ENCODE data around the gene STEEP1.
"Not testable (repeated sequence)": the region's sequence is repeated elsewhere in the genome, so short reads cannot be mapped to it uniquely, and the experiment has no call there.

STEEP1 gene

GRCh38 chrX:119529345-119530276 lies 35.6 kb downstream of the STEEP1 start:
- H3K36me3 ChIP-seq (ENCODE audit: control insufficient read depth, insufficient read depth, low read length) = no peaks in the 10 kb centered on the region
- no peaks in the 10 kb centered on the region for H3K27me3 ChIP-seq (ENCODE audit: control insufficient read depth, insufficient read depth, low read length)
- H3K9me3 ChIP-seq (ENCODE audit: control insufficient read depth, insufficient read depth, low read depth, low read length) = no peaks in the 10 kb centered on the region; the same call in 1 of the 2 replicates
- H3K4me3 ChIP-seq (ENCODE audit: low read depth, low read length) = no peak overlapping the region
- no peak overlapping the region for H3K27ac ChIP-seq (ENCODE audit: low read depth, low read length)
- no peak overlapping the region for H3K9ac ChIP-seq (ENCODE audit: low read length)
- no peaks in the 10 kb centered on the region for H3K4me1 ChIP-seq (ENCODE audit: control insufficient read depth, insufficient read depth, low read length)

- no peaks in the 10 kb centered on the region for H3K27me3 ChIP-seq (ENCODE audit: control insufficient read depth, insufficient read depth, low read length)
Observed at GRCh38 chrX:119523664-119524184, 41.5 kb downstream of the STEEP1 start.

GRCh38 chrX:119521246-119521645 lies 44.0 kb downstream of the STEEP1 start:
- Histone ChIP-seq H3K27me3 (ENCODE audit: control insufficient read depth, insufficient read depth, low read length) (no peaks in the 10 kb centered on the region), H3K27ac (ENCODE audit: low read depth, low read length) (no peak overlapping the region), H3K9me3 (ENCODE audit: control insufficient read depth, insufficient read depth, low read depth, low read length) (peaks cover 6% of the 10 kb centered on the region; the same call in 1 of the 2 replicates), H3K9ac (ENCODE audit: low read length) (no peak overlapping the region), H3K36me3 (ENCODE audit: control insufficient read depth, insufficient read depth, low read length) (no peaks in the 10 kb centered on the region), H3K4me1 (ENCODE audit: control insufficient read depth, insufficient read depth, low read length) (no peaks in the 10 kb centered on the region), H3K4me3 (ENCODE audit: low read depth, low read length) (no peak overlapping the region)

More at GRCh38 chrX:119523664-119524184, 41.5 kb downstream of the STEEP1 start:
- Histone ChIP-seq H3K36me3 (ENCODE audit: control insufficient read depth, insufficient read depth, low read length) (no peaks in the 10 kb centered on the region), H3K4me3 (ENCODE audit: low read depth, low read length) (no peak overlapping the region), H3K4me1 (ENCODE audit: control insufficient read depth, insufficient read depth, low read length) (no peaks in the 10 kb centered on the region), H3K9ac (ENCODE audit: low read length) (no peak overlapping the region), H3K27ac (ENCODE audit: low read depth, low read length) (no peak overlapping the region), H3K9me3 (ENCODE audit: control insufficient read depth, insufficient read depth, low read depth, low read length) (peaks cover 5% of the 10 kb centered on the region; the same call in 1 of the 2 replicates)

DNA sequence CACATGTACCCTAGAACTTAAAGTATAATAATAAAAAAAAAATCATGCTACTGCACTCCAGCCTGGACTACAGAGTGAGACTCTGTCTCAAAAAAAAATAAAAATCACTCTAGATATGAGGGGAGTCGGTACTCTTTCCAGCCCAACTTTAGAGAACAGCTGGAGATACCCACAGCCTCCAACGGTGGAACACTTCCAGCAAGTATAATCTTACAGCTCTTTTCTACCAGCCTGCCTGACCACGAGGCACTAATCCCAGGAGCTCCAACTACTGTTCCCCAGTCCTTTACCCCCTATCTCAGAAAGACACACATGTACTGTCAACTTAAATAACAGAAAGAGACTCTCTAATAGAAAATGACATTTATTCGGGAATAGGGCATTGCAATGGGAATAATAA lies 46.8 kb downstream of the STEEP1 start:
- Histone ChIP-seq H3K9ac (ENCODE audit: low read length) (no peak overlapping the region), H3K27ac (ENCODE audit: low read depth, low read length) (no peak overlapping the region), H3K36me3 (ENCODE audit: control insufficient read depth, insufficient read depth, low read length) (no peaks in the 10 kb centered on the region), H3K9me3 (ENCODE audit: control insufficient read depth, insufficient read depth, low read depth, low read length) (peaks cover 5% of the 10 kb centered on the region; the same call in 1 of the 2 replicates), H3K27me3 (ENCODE audit: control insufficient read depth, insufficient read depth, low read length) (no peaks in the 10 kb centered on the region), H3K4me1 (ENCODE audit: control insufficient read depth, insufficient read depth, low read length) (no peaks in the 10 kb centered on the region), H3K4me3 (ENCODE audit: low read depth, low read length) (no peak overlapping the region)

DNA sequence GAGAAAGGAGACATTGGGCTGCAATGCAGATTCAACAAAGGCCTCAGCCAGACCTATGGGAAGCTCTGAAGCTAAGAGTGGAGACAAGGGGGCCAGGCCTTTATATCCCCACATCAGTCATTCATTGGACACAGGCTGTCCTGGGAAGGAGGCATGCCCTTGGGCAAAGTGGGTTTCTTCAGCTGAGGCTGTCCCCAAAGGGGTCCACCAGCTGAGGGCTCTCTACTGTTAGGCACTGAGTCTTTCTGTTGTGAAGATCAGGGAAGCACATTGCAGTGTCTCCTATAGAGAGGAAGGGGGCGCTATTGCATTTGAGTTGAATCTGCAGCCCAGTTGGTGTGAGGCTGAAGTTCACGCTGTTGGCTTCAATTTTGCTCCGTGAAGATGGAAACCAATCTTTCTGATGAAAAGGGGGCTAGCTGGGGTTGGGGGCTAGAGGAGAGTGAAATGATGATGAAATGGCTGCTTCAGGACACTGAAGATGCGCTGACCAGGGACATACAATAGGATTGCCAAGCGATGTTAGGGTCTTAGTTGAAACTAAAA lies 49.0 kb downstream of the STEEP1 start:
- H3K4me3 ChIP-seq (ENCODE audit: low read depth, low read length) = no peak overlapping the region
- H3K9ac ChIP-seq (ENCODE audit: low read length) = no peak overlapping the region
- H3K27me3 ChIP-seq (ENCODE audit: control insufficient read depth, insufficient read depth, low read length) = no peaks in the 10 kb centered on the region
- H3K4me1 ChIP-seq (ENCODE audit: control insufficient read depth, insufficient read depth, low read length) = no peaks in the 10 kb centered on the region
- H3K9me3 ChIP-seq (ENCODE audit: control insufficient read depth, insufficient read depth, low read depth, low read length) = peaks cover 5% of the 10 kb centered on the region; the same call in 1 of the 2 replicates
- H3K36me3 ChIP-seq (ENCODE audit: control insufficient read depth, insufficient read depth, low read length) = no peaks in the 10 kb centered on the region
- no peak overlapping the region for H3K27ac ChIP-seq (ENCODE audit: low read depth, low read length)

DNA sequence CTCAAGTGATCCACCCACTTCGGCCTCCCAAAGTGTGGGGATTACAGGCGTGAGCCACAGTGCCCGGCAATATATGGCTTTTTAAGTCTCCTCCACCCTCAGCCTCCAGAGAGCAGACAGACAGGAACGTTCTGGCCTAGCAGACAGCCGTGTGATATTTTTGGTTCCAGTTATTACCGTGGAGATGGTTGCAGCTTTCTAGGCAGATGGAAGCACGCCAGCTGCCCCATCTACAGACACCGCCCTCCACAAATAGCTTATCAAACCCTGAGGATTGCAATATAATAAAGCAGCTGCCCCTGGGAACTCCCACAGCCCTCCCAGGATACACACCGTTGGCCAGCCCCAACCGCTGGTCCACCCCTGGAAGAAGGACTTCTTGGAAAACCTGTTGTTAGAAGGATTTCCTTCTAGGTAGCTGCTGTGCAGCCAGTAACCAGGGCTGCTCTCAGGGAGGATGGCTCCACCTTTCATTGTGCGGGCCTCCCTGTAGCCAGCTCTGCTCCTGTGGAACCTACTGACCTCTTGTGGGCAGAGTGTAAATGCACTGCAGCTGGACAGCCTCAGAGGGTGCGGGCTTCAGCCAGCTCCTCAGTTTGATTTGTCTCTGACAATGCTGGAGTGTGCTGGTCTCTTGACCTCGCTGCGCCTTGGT lies 52.9 kb downstream of the STEEP1 start:
- H3K27ac ChIP-seq (ENCODE audit: low read depth, low read length) = no peak overlapping the region
- H3K9me3 ChIP-seq (ENCODE audit: control insufficient read depth, insufficient read depth, low read depth, low read length) = peaks cover 2% of the 10 kb centered on the region; the same call in 1 of the 2 replicates

DNA sequence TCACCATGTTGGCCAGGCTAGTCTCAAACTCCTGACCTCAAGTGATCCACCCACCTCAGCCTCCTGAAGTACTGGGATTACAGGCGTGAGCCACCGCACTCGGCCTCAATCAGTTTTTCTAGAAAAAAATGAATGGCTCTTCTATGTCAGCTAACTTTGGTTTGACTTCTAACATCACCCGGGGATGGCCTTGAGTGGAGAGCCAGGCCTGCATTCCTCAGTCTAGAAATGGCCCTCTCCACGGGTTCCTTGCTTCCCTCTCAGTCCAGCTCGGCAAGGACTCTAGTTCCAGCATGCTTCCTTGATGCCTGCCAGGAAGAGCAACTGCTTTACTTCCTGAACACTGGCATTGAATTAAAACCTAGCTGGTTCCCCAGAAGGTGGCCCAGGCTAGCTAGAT lies 58.0 kb downstream of the STEEP1 start:
- Histone ChIP-seq H3K4me3 (ENCODE audit: low read depth, low read length) (no peak overlapping the region), H3K27ac (ENCODE audit: low read depth, low read length) (no peak overlapping the region), H3K9me3 (ENCODE audit: control insufficient read depth, insufficient read depth, low read depth, low read length) (no peaks in the 10 kb centered on the region; the same call in 1 of the 2 replicates), H3K27me3 (ENCODE audit: control insufficient read depth, insufficient read depth, low read length) (no peaks in the 10 kb centered on the region), H3K9ac (ENCODE audit: low read length) (no peak overlapping the region), H3K36me3 (ENCODE audit: control insufficient read depth, insufficient read depth, low read length) (no peaks in the 10 kb centered on the region), H3K4me1 (ENCODE audit: control insufficient read depth, insufficient read depth, low read length) (peaks cover 10% of the 10 kb centered on the region; the same call in 1 of the 2 replicates)

More for the DNA sequence above, 52.9 kb downstream of the STEEP1 start:
- Histone ChIP-seq H3K4me1 (ENCODE audit: control insufficient read depth, insufficient read depth, low read length) (no peaks in the 10 kb centered on the region), H3K9ac (ENCODE audit: low read length) (no peak overlapping the region), H3K27me3 (ENCODE audit: control insufficient read depth, insufficient read depth, low read length) (no peaks in the 10 kb centered on the region), H3K4me3 (ENCODE audit: low read depth, low read length) (no peak overlapping the region), H3K36me3 (ENCODE audit: control insufficient read depth, insufficient read depth, low read length) (no peaks in the 10 kb centered on the region)

DNA sequence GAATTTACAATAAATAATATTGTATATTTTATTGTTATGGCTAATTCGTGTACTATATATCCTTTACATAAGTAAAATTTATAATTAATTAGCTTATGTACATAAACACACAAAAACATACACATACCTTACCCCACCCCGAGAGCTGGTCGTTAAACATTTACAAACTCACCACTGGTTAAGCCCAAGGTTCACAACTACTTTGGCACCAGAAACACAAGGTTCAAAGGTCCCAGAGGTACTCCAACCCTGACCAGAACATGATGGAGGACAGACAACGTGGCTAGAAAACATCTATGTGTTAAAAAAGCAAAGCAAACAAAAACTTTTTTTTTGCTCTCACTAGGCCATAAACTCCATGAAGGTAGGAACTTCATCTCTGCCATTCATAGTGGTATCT lies 59.3 kb downstream of the STEEP1 start:
- H3K27ac ChIP-seq (ENCODE audit: low read depth, low read length) = no peak overlapping the region
- no peaks in the 10 kb centered on the region for H3K27me3 ChIP-seq (ENCODE audit: control insufficient read depth, insufficient read depth, low read length)
- H3K9ac ChIP-seq (ENCODE audit: low read length) = no peak overlapping the region
- no peaks in the 10 kb centered on the region for H3K36me3 ChIP-seq (ENCODE audit: control insufficient read depth, insufficient read depth, low read length)
- H3K9me3 ChIP-seq (ENCODE audit: control insufficient read depth, insufficient read depth, low read depth, low read length) = peaks cover 2% of the 10 kb centered on the region; the same call in 1 of the 2 replicates
- no peak overlapping the region for H3K4me3 ChIP-seq (ENCODE audit: low read depth, low read length)
- peaks cover 10% of the 10 kb centered on the region; the same call in 1 of the 2 replicates for H3K4me1 ChIP-seq (ENCODE audit: control insufficient read depth, insufficient read depth, low read length)

DNA sequence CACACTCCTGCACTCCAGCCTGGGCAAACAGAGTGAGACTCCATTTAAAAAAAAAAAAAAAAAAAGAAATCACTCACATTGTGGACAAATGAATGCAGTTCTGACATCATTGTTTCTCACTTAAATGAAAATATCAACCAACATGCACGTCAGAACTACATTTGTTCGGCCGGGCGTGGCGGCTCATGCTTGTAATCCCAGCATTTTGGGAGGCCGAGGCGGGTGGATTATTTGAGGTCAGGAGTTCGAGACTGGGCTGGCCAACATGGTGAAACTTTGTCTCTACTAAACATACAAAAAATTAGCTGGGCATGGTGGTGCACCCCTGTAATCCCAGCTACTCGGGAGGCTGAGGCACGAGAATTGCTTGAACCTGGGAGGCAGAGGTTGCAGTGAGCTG lies 60.1 kb downstream of the STEEP1 start:
- H3K4me1 ChIP-seq (ENCODE audit: control insufficient read depth, insufficient read depth, low read length) = peaks cover 10% of the 10 kb centered on the region; the same call in 1 of the 2 replicates
- not testable (repeated sequence) for H3K27ac ChIP-seq (ENCODE audit: low read depth, low read length); H3K4me3 ChIP-seq (ENCODE audit: low read depth, low read length); H3K27me3 ChIP-seq (ENCODE audit: control insufficient read depth, insufficient read depth, low read length); H3K9ac ChIP-seq (ENCODE audit: low read length); H3K36me3 ChIP-seq (ENCODE audit: control insufficient read depth, insufficient read depth, low read length); H3K9me3 ChIP-seq (ENCODE audit: control insufficient read depth, insufficient read depth, low read depth, low read length)

DNA sequence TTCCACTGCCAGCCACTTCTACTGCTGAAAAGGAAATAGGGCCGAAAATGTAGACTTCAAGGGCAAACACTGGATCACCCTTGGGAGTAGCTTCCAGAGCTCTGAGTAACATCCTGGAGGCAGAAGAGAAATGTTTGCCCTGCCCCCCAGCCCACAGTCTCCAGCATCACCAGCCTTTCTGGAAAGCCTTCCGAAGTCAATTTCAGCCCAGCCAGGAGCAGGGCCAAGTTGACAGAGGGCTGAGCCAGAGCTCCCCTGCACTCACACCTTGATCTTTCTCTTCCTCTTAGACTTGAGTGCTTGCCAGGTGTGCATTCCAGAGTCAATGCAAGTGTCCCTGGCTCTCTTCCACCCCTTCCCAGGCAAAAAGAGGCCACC lies 61.7 kb downstream of the STEEP1 start:
- H3K4me3 ChIP-seq (ENCODE audit: low read depth, low read length) = no peak overlapping the region
- no peaks in the 10 kb centered on the region for H3K36me3 ChIP-seq (ENCODE audit: control insufficient read depth, insufficient read depth, low read length)
- no peak overlapping the region for H3K27ac ChIP-seq (ENCODE audit: low read depth, low read length)
- H3K9me3 ChIP-seq (ENCODE audit: control insufficient read depth, insufficient read depth, low read depth, low read length) = peaks cover 2% of the 10 kb centered on the region; the same call in 1 of the 2 replicates
- H3K27me3 ChIP-seq (ENCODE audit: control insufficient read depth, insufficient read depth, low read length) = no peaks in the 10 kb centered on the region
- no peak overlapping the region for H3K9ac ChIP-seq (ENCODE audit: low read length)
- peaks cover 10% of the 10 kb centered on the region; the same call in 1 of the 2 replicates for H3K4me1 ChIP-seq (ENCODE audit: control insufficient read depth, insufficient read depth, low read length)
